D721Med (cell line): ENCODE results near the gene MAN1A1.
"Not testable (repeated sequence)": the region's sequence is repeated elsewhere in the genome, so short reads cannot be mapped to it uniquely, and the experiment has no call there.

Source experiments
- DNase-seq: peaks from one replicate; pipeline ENCODE4 v3.0.0; 2011; ENCODE audit warnings: low spot score; ENCODE audit not compliant: insufficient read length
- FAIRE-seq: peaks from 2 replicates; lab custom pipeline; 2011; peaks lifted over from hg19 to GRCh38; lab: Jason Lieb, UNC
- TF ChIP-seq, protein P1 (sequence below): IDR thresholded peaks from 2 replicates; pipeline ENCODE4 v1.5.1; 2012; ENCODE audit warnings: mild to moderate bottlenecking, control low read depth; ENCODE audit not compliant: insufficient read depth; ENCODE audit errors: missing control alignments

MAN1A1 gene

GRCh38 chr6:119170447-119171087, 179.0 kb downstream of the MAN1A1 start:
- DNase-seq (no peak), FAIRE-seq (no peak)
- TF ChIP-seq, protein P1, sequence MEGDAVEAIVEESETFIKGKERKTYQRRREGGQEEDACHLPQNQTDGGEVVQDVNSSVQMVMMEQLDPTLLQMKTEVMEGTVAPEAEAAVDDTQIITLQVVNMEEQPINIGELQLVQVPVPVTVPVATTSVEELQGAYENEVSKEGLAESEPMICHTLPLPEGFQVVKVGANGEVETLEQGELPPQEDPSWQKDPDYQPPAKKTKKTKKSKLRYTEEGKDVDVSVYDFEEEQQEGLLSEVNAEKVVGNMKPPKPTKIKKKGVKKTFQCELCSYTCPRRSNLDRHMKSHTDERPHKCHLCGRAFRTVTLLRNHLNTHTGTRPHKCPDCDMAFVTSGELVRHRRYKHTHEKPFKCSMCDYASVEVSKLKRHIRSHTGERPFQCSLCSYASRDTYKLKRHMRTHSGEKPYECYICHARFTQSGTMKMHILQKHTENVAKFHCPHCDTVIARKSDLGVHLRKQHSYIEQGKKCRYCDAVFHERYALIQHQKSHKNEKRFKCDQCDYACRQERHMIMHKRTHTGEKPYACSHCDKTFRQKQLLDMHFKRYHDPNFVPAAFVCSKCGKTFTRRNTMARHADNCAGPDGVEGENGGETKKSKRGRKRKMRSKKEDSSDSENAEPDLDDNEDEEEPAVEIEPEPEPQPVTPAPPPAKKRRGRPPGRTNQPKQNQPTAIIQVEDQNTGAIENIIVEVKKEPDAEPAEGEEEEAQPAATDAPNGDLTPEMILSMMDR = no peak

DNA sequence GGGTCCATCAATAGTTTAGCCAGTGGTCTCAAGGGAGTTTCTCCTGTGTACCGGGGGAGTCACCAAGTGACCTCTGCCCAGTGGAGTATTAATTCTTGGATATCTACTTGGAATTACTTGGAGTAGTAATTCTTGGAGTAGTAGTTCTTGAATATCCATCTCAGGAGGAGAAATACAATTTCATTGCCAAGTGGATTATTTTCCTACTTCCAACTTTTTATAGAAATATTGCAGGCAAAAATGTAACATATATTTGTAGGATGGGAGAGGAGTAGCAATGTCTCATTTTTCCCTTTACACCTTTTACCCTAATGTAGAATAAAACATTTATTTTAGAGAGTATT, 179.5 kb downstream of the MAN1A1 start:
- FAIRE-seq = no peak
- DNase-seq = no peak
- TF ChIP-seq, protein P1 = no peak

GRCh38 chr6:119169355-119169754, 180.2 kb downstream of the MAN1A1 start:
- FAIRE-seq, DNase-seq: not testable (repeated sequence)

DNA sequence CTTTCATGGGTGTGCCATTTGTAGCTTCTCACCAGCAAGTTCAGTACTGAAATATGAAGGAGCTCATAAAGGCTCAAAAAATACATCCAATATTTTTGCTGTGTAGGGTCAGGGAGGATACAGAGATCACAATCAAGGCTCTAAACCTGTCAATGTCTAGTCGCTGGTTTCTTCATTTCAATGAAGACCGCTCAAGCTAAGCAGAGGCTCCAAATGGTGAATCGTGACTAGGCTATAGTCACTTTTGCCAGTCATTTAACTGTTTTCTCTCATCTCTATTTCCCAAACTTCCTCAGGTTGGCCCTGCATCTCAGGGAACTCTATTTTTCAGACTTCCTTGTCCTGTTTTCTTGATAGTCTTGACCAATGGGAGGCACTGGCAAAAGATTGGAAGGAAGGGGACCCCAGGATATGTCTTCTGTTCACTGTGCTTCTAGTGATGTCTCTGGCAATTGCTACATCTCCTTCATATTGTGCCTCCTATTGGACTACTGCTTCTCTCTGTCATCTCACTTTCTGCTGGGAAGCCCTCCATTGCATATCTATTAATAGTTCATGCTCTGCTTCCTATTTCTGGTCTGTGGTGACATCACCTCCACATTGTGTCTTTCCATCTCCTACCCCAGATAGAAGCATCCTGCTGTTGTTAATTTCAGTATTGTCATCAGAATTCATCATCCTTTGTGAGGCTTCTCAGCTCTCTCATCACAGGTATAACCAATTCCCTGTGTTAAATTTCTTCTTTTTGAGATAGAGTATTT, 183.4 kb downstream of the MAN1A1 start:
- FAIRE-seq = no peak

DNA sequence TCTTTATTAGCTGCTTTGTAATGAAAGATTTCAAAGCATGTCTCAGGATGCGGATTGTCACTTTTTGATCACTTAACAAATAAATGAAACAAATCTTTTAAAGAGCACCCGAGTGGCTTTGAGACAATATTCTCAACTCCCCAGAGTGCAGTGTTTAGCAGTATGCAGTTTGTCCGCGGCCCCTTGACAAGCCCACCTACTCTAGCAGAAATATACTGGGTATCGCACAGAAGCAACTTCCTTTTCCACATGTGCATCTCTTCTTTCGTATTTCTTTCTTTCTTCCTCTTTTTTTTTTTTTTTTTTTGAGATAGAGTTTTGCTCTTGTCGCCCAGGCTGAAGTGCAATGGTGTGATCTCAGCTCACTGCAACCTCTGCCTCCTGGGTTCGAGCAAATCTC, 186.6 kb downstream of the MAN1A1 start:
- DNase-seq (no peak), FAIRE-seq (no peak)
- TF ChIP-seq, protein P1 = no peak

More for the DNA sequence above, 183.4 kb downstream of the MAN1A1 start:
- TF ChIP-seq, protein P1 = no peak
- no peak for DNase-seq

- TF ChIP-seq, protein P1 = no peak
- FAIRE-seq (no peak), DNase-seq (no peak)
These were observed 187.3 kb downstream of the MAN1A1 start for GRCh38 chr6:119162134-119162775.

- no peak for DNase-seq
- TF ChIP-seq, protein P1 = no peak
- FAIRE-seq = no peak
These were observed 188.1 kb downstream of the MAN1A1 start for GRCh38 chr6:119161438-119161837.
